Endodermal cell (in vitro differentiated cells): ENCODE measurements around the gene IRF2BP2. TPM values are rescaled to one million over a fixed set of nuclear protein-coding genes. Genes with fewer than 3 reads are reported as not detected.

Experiments used
- DNase-seq: peaks from one replicate; pipeline ENCODE4 v3.0.0-alpha.2; 2017
- H3K27ac ChIP-seq: 2 replicates; pipeline ENCODE4 v1.5.1; 2013; ENCODE audit warnings: mild to moderate bottlenecking, low read depth, low read length, moderate library complexity
- H3K27me3 ChIP-seq: 2 replicates; pipeline ENCODE4 v1.6.1; 2013; ENCODE audit warnings: mild to moderate bottlenecking, low read length, moderate library complexity; ENCODE audit not compliant: insufficient read depth, control insufficient read depth, poor library complexity, severe bottlenecking
- H3K36me3 ChIP-seq: 2 replicates; pipeline ENCODE4 v1.7.0; 2013; ENCODE audit warnings: mild to moderate bottlenecking, low read length, moderate library complexity; ENCODE audit not compliant: control insufficient read depth, insufficient read depth
- H3K4me1 ChIP-seq: one replicate; pipeline ENCODE4 v1.7.0; 2013; ENCODE audit warnings: low read length; ENCODE audit not compliant: control insufficient read depth, insufficient read depth
- H3K4me3 ChIP-seq: 2 replicates; pipeline ENCODE4 v1.5.1; 2013; ENCODE audit warnings: mild to moderate bottlenecking, low read length, moderate library complexity
- H3K9ac ChIP-seq: 2 replicates; pipeline ENCODE4 v1.6.1; 2013; ENCODE audit warnings: mild to moderate bottlenecking, low read length, moderate library complexity; ENCODE audit not compliant: poor library complexity, severe bottlenecking; ENCODE audit errors: extremely low read depth
- H3K9me3 ChIP-seq: 2 replicates; pipeline ENCODE4 v1.6.1; 2013; ENCODE audit warnings: mild to moderate bottlenecking, low read length, moderate library complexity; ENCODE audit not compliant: control insufficient read depth
- H3K27ac Mint-ChIP-seq: 2 replicates; pipeline ENCODE4 v1.8.0; 2020; ENCODE audit warnings: mixed read lengths
- H3K27me3 Mint-ChIP-seq: 2 replicates; pipeline ENCODE4 v1.8.0; 2021; ENCODE audit warnings: mild to moderate bottlenecking, mixed read lengths; ENCODE audit not compliant: insufficient read depth
- H3K36me3 Mint-ChIP-seq: 2 replicates; pipeline ENCODE4 v1.8.0; 2020; ENCODE audit warnings: low read depth, mixed read lengths
- H3K4me1 Mint-ChIP-seq: 2 replicates; pipeline ENCODE4 v1.8.0; 2020; ENCODE audit warnings: mixed read lengths
- H3K4me3 Mint-ChIP-seq: 2 replicates; pipeline ENCODE4 v1.8.0; 2020; ENCODE audit warnings: mild to moderate bottlenecking, moderate library complexity, mixed read lengths
- H3K9me3 Mint-ChIP-seq: 2 replicates; pipeline ENCODE4 v1.8.0; 2020; ENCODE audit warnings: mild to moderate bottlenecking, mixed read lengths
- WGBS, 2 experiments: methylation state at CpG; one replicate each; pipeline versions ENCODE4 v1.1.5 to v1.1.7; 2013; ENCODE audit warnings: missing lambda C conversion rate in 2 of 2, mixed read lengths in 1 of 2; ENCODE audit not compliant: insufficient coverage in 1 of 2, insufficient read length in 1 of 2; 5-methylcytosine and 5-hydroxymethylcytosine counted together
- total RNA-seq, 2 donors: library from RNA; stranded (reverse); fragmentation: NEBNext Ultra II Directional in 1 of 2; extraction: Animal tissue kit (Norgen Biotek cat#: 25700) in 1 of 2; gene quantifications; 2 replicates in 1 of 2; 3 replicates in 1 of 2; pipeline ENCODE4 v1.2.1, GENCODE V29; 2021
- TF ChIP-seq, protein P1 (sequence below): fragments of 200-600 bp; sonication (generic); conservative IDR thresholded peaks from 2 replicates; pipeline ENCODE4 v1.5.0; 2021; ENCODE audit warnings: antibody characterized with exemption, mild to moderate bottlenecking

The IRF2BP2 gene
- total RNA-seq, 2 donors from 2014 or later: 41.6 to 45.7 TPM

DNA sequence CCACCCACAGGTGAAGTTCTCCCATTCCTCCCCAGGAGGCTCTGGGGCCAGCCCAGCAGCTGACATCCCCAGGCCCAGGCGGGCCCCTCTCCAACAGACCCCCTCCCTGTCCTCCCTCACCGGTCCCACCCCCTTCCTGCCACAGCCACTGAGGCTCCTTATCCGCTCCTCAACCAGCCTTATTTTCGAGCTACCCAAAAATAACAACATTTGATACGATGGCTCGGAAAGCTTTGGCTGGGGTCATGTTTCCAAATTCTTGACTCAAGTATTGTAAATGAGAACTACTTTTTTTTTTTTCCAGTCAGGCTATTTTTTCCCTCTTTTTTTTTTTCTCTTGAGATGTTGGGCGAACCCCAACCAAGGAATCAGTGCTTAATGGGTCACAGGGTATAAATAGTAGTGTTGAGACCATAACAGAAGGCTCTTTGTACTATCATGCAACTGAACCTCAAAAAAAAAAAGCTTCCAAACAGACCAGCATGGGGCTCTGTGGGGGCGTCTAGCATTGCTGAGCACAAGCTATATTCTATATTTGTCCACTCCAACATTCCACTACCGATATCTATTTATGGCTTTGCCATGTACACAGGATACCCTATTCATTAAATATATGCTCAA, 27.2 kb downstream of the IRF2BP2 start:
- Mint-ChIP-seq H3K4me1 (no peaks in the 10 kb centered on the region), H3K4me3 (no peak overlapping the region), H3K27ac (no peak overlapping the region), H3K9me3 (no peaks in the 10 kb centered on the region), H3K36me3 (no peaks in the 10 kb centered on the region), H3K27me3 (peaks cover 2% of the 10 kb centered on the region)
- Histone ChIP-seq H3K9ac (no peak overlapping the region), H3K27ac (no peak overlapping the region), H3K36me3 (no peaks in the 10 kb centered on the region), H3K4me1 (no peaks in the 10 kb centered on the region), H3K27me3 (no peaks in the 10 kb centered on the region), H3K4me3 (no peak overlapping the region), H3K9me3 (no peaks in the 10 kb centered on the region)
- no peak for DNase-seq
- WGBS, 2 experiments: 89 to 97% methylated on average over 5 to 8 of the region's 9 CpGs
- TF ChIP-seq, protein P1, sequence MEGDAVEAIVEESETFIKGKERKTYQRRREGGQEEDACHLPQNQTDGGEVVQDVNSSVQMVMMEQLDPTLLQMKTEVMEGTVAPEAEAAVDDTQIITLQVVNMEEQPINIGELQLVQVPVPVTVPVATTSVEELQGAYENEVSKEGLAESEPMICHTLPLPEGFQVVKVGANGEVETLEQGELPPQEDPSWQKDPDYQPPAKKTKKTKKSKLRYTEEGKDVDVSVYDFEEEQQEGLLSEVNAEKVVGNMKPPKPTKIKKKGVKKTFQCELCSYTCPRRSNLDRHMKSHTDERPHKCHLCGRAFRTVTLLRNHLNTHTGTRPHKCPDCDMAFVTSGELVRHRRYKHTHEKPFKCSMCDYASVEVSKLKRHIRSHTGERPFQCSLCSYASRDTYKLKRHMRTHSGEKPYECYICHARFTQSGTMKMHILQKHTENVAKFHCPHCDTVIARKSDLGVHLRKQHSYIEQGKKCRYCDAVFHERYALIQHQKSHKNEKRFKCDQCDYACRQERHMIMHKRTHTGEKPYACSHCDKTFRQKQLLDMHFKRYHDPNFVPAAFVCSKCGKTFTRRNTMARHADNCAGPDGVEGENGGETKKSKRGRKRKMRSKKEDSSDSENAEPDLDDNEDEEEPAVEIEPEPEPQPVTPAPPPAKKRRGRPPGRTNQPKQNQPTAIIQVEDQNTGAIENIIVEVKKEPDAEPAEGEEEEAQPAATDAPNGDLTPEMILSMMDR: no peak

DNA sequence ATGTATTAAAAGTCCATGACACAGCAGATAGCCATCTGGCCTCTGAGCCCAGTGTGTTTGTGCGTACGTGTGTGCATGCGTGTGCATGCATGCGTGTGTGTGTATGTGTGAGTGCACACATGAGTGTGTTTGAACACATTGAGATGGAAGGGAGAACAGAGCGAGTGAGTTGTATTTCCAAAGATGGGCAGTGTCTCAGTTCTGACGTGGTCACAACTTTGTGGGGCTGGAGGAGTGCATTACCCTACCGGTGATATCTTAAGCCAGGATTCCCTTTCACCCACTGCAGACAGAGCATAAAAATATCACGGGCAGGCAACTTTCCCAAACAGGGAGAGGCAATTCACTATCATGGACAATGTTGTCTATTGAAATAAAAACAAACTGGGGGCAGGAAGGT, 27.8 kb downstream of the IRF2BP2 start:
- no peak for DNase-seq
- Mint-ChIP-seq H3K27me3 (peaks cover 2% of the 10 kb centered on the region), H3K36me3 (no peaks in the 10 kb centered on the region), H3K27ac (no peak overlapping the region), H3K9me3 (no peaks in the 10 kb centered on the region), H3K4me1 (no peaks in the 10 kb centered on the region), H3K4me3 (no peak overlapping the region)
- no peaks in the 10 kb centered on the region for H3K27me3 ChIP-seq
- 90 to 96% methylated on average over 7 to 8 of the region's 8 CpGs for WGBS, 2 experiments
- no peaks in the 10 kb centered on the region for H3K4me1 ChIP-seq
- H3K9ac ChIP-seq: no peak overlapping the region
- no peaks in the 10 kb centered on the region for H3K36me3 ChIP-seq
- no peaks in the 10 kb centered on the region for H3K9me3 ChIP-seq
- TF ChIP-seq, protein P1: no peak
- no peak overlapping the region for H3K27ac ChIP-seq
- H3K4me3 ChIP-seq: no peak overlapping the region

DNA sequence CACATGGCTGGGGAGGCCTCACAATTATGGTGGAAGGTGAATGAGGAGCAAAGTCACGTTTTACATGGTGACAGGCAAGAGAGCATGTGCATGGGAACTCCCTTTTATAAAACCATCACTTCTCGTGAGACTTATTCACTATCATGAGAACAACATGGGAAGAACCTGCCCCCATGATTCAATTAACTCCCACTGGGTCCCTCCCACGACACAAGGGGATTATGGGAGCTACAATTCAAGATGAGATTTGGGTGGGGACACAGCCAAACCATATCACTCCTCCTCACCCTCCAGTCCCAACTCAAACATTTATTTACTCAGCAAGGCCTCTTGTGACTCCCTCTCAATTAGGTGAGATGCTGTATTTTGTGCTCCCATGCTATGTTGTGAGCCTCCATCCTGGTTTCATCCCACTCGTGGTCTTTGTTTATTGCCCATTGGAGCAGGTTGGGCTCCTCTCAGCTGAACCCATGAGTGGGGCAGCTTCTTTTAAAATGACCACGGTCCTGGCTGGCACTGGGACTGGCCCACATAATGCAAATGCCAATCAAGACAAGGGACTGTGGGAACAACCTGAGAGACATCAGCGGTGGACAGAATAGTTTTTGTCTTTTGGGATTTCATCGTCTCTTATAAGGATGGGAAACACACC, 28.8 kb downstream of the IRF2BP2 start:
- WGBS, 2 experiments: 86 to 87% methylated on average over 7 of the region's 7 CpGs
- H3K27ac Mint-ChIP-seq: no peak overlapping the region

More for the DNA sequence above, 28.8 kb downstream of the IRF2BP2 start:
- TF ChIP-seq, protein P1: no peak
- H3K27me3 Mint-ChIP-seq: peaks cover 2% of the 10 kb centered on the region
- no peaks in the 10 kb centered on the region for H3K27me3 ChIP-seq
- H3K4me1 ChIP-seq: no peaks in the 10 kb centered on the region
- H3K4me3 ChIP-seq: no peak overlapping the region
- DNase-seq: no peak
- no peak overlapping the region for H3K4me3 Mint-ChIP-seq
- no peaks in the 10 kb centered on the region for H3K9me3 ChIP-seq
- no peaks in the 10 kb centered on the region for H3K4me1 Mint-ChIP-seq
- no peaks in the 10 kb centered on the region for H3K36me3 ChIP-seq
- H3K36me3 Mint-ChIP-seq: no peaks in the 10 kb centered on the region
- H3K9me3 Mint-ChIP-seq: no peaks in the 10 kb centered on the region
- no peak overlapping the region for H3K27ac ChIP-seq
- H3K9ac ChIP-seq: no peak overlapping the region
